ENCODE results near the gene HIVEP2.
A peak's percentile ranks its signal among the peaks of the same experiment; 100 is the strongest.

HIVEP2 gene

DNA sequence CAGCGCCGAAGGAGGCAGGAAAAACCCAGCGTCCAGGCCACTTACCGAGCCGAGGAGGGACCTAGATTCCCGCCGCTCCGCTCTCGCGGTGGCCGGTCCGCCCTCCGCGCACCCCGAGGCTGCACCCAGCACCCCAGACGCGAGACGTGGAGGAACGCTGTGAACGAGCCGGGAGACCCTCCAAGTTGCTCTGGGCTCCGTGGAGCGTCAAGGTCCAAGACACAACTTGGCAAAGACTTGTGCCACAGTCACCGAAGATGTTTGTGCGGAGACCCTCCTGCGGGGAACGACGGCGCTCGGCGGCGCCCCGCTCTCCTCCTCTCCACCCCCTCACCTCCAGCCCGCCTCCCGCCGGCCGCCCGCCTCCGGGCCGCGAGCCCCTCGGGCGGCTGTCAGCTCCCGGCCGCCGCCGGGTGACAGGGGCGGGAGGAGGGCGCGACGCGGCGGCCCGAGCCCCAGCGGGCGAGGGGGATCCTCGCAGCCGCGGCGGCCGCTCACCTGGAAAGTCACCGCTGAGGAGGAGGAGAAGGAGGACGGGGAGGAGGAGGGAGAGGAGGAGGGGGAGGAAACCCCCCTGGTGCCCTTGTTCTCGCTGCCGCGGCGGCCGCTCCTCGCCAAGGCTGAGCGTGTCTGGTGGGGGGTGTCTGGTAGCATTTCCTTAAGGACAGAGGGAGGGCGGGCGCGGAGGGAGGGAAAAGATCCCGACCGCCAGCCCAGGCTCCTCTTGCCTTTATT, 637 bp upstream of the HIVEP2 start:
- DNase-seq: peak; percentile 68

DNA sequence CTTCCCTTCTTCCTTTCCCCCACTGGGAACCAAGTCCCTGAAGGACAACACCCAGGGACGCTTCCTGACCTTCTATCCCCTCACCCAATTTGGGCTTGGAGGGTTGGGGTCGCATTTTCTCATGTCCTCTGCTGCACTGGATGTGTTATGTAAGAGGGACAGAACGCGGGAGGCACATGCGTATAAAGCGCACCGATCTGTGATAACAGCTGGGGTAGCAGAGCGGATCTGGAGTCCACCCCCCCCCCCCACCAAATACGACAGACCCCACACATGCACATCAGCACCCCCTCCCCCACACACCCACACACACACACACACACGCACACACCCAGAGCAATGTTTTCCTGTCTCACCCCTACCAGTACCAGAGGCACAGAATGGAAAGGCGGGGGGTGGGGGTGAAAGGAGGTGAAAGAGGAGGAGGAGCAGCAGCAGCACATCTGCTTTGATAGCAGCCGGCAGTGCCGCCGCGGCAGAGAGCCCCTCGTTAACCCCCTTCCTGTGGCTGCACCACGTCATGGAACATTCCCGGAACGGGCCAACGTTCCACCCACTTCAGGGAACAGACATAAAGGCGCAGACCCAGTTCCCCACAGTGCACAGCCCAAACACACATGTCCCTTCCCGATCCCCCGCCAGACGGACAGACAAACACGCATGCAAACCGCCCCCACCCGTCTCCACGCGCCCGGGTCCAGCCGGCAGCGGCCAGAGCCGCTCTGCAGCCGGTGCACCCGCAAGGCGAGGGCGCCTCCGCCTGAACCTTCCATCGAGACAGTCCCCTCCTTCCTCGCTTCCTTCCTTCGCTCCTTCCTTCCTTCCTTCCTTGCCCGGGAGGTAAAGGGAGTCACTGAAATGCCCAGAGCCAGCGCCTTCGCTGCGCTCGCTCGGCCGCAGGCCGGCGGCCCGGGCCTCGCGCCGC, 590 bp downstream of the HIVEP2 start:
- DNase-seq: peak; percentile 90

GRCh38 chr6:142943711-142944123, 1.3 kb downstream of the HIVEP2 start:
- DNase-seq: peak; percentile 18

DNA sequence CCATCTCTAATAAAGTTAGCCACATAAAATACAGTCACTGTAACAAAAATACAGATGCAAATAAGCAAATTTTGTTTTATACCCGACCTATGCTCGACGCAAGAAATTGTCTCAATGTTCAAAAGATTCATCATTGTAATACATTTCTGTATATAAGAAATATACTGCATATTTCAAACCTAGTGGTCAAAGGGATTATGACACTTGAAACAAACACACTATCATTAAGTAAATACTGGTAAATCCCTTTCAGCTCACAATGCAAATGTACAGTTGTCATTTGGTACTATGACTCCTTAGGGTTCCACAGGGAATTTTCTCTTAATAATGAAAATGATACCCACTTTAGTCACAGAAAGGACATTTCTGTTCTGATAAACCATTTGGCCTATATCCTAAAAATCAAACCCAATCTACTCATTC, 2.2 kb downstream of the HIVEP2 start:
- no peak for DNase-seq

- no peak for DNase-seq
Observed at GRCh38 chr6:142942238-142942637, 2.7 kb downstream of the HIVEP2 start.

- DNase-seq: no peak
Observed at GRCh38 chr6:142941018-142941417, 4.0 kb downstream of the HIVEP2 start.

DNA sequence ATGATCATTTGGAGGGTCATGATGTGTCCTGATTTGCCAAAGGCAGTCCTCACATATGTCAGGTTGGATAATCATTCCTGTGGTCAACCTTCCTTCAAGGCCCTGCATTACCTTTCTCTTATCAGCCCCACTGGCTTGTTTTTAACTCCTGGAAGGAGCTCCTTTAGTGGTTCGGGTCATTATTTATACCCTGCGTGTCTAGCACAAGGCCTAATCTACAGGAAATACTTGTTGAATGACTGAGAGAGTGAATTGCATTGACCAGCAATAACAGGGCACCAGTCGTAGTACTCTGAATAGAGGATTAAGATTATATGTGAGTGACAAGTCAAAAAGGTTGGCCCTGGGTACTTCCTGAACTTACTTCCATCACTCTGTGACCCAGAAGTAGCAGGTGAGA, 4.5 kb downstream of the HIVEP2 start:
- DNase-seq: no peak

DNA sequence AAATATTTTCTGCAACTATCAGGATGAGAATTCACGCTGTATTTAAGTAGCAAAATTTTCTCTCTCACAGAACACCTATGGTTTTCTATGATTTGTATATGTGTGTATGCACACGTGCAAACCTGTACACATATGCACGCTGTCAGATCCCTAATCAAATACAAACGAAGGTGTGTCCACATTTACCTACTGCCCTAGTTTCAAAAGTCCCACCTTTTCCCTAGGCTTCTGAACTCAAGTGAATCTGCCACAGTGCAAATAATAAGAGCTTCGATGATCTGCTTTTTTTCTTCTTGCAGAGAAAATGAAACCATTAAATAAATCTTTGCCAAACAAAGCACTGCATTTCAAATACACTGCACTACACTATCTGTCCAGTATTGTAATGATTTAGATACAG, 6.5 kb downstream of the HIVEP2 start:
- DNase-seq: no peak

GRCh38 chr6:142937986-142938385, 7.0 kb downstream of the HIVEP2 start:
- no peak for DNase-seq

- DNase-seq: peak; percentile 23
Observed at GRCh38 chr6:142935553-142936517, 9.1 kb downstream of the HIVEP2 start.

- DNase-seq: no peak
Observed at GRCh38 chr6:142934599-142934998, 10.4 kb downstream of the HIVEP2 start.

- DNase-seq: no peak
Observed at GRCh38 chr6:142934106-142934505, 10.9 kb downstream of the HIVEP2 start.

GRCh38 chr6:142933701-142934100, 11.3 kb downstream of the HIVEP2 start:
- DNase-seq: no peak

DNA sequence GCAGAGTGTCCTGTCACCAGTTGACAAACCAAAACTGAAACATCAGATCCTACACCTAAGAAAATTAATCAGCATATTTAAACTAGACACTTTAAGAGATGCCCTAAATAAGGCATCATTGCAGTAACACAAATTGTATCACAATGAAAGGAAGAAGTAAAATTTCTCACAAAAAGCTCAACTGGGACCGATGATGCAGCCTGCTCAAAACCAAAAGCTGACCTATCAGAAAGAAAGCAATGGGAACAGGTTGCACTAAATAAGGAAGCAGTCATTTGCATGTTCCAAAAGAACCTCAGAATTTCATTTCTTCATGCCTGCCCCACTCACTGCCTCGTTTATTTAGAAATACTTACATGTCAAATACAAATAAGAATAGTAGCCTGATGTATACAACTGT, 12.1 kb downstream of the HIVEP2 start:
- DNase-seq: no peak

GRCh38 chr6:142929751-142930358, 15.1 kb downstream of the HIVEP2 start:
- DNase-seq: no peak

DNA sequence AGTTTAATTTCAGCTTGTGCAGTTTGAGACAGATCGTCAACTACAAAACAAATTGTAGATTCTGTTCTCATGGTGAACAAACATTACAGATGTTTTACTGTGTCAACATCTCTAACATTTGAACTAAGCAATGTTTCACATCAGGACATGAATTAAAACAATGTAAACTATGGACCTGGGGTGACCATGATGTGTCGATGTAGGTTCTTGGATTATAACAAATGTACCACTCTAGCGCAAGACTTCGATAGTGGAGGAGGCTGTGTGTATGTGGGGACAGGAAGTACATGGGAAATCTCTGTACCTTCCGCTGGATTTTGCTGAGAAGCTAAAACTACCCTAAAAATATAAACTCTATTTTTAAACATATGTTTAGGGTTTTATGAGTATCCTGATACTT, 17.1 kb downstream of the HIVEP2 start:
- DNase-seq: no peak

GRCh38 chr6:142927271-142927580, 17.8 kb downstream of the HIVEP2 start:
- no peak for DNase-seq

- DNase-seq: peak; percentile 60
Observed at GRCh38 chr6:142926494-142927270, 18.3 kb downstream of the HIVEP2 start.

GRCh38 chr6:142926177-142926493, 18.8 kb downstream of the HIVEP2 start:
- no peak for DNase-seq

DNA sequence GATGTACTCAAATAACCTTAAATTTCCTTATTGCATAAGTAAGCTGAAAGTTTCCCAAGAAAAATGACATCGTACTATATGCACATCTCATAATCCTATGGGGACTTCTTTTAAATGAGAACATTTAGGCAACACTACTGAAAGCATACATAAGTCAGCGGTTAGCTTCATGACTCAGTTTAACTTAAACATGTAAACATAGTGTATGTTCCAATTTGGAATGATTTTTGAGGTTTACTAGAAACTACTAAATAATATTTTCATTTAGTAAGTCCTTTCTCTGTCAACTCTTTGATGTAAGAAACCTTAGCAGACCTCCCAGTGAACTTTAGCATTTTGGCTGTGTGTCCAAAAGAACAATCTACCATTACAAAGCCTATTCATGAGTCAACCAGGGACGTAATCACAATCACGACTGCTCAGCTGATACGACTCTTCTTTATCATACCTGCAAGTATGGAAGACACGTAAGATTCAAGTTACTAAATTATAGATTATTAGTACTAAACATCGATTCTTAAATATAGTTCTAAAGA, 19.3 kb downstream of the HIVEP2 start:
- no peak for DNase-seq

DNA sequence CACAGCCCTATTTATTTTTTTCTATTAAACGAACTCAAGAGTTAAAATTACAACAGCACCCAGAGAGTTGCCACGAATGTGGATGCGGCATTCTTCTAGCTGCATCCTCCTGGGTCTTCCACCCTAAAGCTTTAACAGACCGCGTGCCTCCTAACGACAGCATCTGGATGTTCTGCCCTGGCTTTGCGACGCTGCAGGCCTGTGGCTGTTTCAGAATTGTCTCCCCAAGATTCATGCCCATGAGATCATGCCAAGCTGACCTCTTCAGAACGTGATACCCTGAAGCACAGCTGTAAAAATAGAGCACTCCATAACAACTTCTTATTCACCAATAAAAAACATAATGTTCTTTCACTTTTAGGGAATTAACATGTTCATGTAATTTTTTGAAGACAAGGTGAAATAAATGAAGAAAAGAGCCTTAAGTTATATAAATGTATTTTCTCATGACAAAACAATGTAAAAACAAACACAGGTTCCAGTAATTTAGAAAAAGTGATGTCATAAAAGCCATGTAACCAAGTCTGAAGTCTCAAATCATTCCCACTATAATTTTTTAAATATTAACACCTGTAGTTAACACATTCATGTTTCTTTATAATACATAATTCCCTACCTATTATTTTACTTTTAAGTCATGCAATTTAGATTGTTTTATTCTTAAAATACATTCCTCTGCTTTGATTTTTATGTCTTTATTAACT, 26.5 kb downstream of the HIVEP2 start:
- DNase-seq: no peak
